PFSK-1 (cell line): ENCODE measurements around the gene PRKCE.

ENCODE experiments used
- FOXP2 ChIP-seq: optimal IDR thresholded peaks from 2 replicates; pipeline ENCODE3; 2011; ENCODE audit warnings: borderline replicate concordance, control low read depth, inconsistent platforms; ENCODE audit not compliant: insufficient read depth; ENCODE audit errors: extremely low read length, extremely low read depth
- POLR2AphosphoS5 ChIP-seq: IDR thresholded peaks from 2 replicates; pipeline ENCODE4 v1.6.1; 2012; ENCODE audit warnings: low read depth, mild to moderate bottlenecking, control low read depth, low read length, moderate library complexity
- SIN3A ChIP-seq: IDR thresholded peaks from 2 replicates; pipeline ENCODE4 v1.6.1; 2012; ENCODE audit warnings: mild to moderate bottlenecking, low read length, moderate library complexity, borderline replicate concordance; ENCODE audit not compliant: insufficient read depth
- TAF1 ChIP-seq: IDR thresholded peaks from 2 replicates; pipeline ENCODE4 v1.6.1; 2012; ENCODE audit warnings: low read length, control low read depth, borderline replicate concordance; ENCODE audit not compliant: insufficient read depth
- TF ChIP-seq, protein P1 (sequence below), 2 experiments: IDR thresholded peaks; 2 replicates each; pipeline versions ENCODE4 v1.6.1 to v1.8.0; 2011 to 2012; ENCODE audit warnings: low read depth in 2 of 2, low read length in 2 of 2, control low read depth in 1 of 2, inconsistent platforms in 1 of 2, mild to moderate bottlenecking in 1 of 2, moderate library complexity in 1 of 2; ENCODE audit not compliant: insufficient read depth in 1 of 2

Gene PRKCE

DNA sequence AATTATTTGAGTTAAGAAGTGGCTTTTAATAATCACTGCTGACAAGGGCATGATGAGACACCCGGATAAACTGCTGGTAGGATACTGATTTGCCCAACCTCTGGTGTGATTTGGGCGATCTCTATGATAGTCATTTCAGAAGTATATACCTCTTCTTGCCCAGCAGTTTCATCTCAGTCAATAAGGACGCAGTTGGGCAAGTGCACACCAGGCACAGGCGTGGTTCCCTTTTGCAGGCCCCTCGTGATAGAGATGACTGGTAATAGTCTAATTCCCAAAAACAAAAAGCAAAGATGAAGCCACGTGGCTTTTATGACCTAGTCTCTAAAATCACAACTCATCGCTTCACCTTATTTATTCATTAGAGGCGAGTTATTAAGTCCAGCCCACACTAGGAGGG is 246.4 kb downstream of the PRKCE start:
- TF ChIP-seq TAF1 (no peak), FOXP2 (no peak), POLR2AphosphoS5 (no peak), SIN3A (no peak)
- TF ChIP-seq, protein P1, sequence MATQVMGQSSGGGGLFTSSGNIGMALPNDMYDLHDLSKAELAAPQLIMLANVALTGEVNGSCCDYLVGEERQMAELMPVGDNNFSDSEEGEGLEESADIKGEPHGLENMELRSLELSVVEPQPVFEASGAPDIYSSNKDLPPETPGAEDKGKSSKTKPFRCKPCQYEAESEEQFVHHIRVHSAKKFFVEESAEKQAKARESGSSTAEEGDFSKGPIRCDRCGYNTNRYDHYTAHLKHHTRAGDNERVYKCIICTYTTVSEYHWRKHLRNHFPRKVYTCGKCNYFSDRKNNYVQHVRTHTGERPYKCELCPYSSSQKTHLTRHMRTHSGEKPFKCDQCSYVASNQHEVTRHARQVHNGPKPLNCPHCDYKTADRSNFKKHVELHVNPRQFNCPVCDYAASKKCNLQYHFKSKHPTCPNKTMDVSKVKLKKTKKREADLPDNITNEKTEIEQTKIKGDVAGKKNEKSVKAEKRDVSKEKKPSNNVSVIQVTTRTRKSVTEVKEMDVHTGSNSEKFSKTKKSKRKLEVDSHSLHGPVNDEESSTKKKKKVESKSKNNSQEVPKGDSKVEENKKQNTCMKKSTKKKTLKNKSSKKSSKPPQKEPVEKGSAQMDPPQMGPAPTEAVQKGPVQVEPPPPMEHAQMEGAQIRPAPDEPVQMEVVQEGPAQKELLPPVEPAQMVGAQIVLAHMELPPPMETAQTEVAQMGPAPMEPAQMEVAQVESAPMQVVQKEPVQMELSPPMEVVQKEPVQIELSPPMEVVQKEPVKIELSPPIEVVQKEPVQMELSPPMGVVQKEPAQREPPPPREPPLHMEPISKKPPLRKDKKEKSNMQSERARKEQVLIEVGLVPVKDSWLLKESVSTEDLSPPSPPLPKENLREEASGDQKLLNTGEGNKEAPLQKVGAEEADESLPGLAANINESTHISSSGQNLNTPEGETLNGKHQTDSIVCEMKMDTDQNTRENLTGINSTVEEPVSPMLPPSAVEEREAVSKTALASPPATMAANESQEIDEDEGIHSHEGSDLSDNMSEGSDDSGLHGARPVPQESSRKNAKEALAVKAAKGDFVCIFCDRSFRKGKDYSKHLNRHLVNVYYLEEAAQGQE (IDR thresholded peaks at IDR 0.05; ENCODE audit: insufficient read depth in 1 of 2, low read depth in 2 of 2, low read length in 2 of 2), result no peak

DNA sequence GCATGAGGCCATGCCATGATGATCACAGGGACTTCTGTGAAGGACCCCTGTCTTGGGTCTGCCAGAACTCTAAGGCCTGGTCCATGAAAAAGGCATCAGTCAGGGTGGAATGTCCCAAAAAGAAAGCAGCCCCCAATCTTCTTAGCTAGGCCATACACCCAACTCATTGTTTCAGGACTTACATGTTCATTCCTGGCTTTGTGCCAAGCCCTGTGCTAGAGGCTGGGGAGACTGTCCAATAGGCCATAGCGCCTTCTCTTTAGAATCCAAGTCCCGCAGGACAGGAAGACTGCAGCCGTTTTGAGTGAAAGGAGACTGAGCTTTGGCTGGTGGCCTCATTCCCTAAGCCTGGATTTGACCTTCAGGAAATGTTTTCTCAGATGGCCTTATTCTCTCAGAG is 247.3 kb downstream of the PRKCE start:
- no peak for TF ChIP-seq FOXP2
- TF ChIP-seq, protein P1 (IDR thresholded peaks at IDR 0.05; ENCODE audit: insufficient read depth in 1 of 2, low read depth in 2 of 2, low read length in 2 of 2), result no peak
- no peak for TF ChIP-seq POLR2AphosphoS5
- no peak for TF ChIP-seq TAF1
- no peak for TF ChIP-seq SIN3A

DNA sequence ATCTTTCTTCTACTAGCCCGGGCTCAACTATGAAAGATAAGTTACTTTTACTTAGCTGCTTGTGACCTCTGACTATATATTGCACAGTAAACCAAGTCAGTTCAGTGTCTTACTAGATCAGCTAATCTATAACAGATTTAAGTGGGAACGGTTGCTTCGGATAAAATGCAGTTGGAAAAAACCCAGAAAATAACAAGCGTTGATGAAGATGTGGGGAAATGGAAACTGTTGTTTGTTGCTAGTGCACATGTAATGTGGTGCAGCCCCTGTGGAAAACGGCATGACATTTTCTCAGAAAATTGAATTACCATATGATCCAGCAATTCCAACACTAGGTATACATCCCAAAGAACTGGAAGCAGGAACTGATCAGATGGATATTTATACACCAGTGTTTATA is 248.5 kb downstream of the PRKCE start:
- TF ChIP-seq POLR2AphosphoS5 (no peak), FOXP2 (no peak), SIN3A (no peak), TAF1 (no peak)
- TF ChIP-seq, protein P1 (IDR thresholded peaks at IDR 0.05; ENCODE audit: insufficient read depth in 1 of 2, low read depth in 2 of 2, low read length in 2 of 2), result no peak

DNA sequence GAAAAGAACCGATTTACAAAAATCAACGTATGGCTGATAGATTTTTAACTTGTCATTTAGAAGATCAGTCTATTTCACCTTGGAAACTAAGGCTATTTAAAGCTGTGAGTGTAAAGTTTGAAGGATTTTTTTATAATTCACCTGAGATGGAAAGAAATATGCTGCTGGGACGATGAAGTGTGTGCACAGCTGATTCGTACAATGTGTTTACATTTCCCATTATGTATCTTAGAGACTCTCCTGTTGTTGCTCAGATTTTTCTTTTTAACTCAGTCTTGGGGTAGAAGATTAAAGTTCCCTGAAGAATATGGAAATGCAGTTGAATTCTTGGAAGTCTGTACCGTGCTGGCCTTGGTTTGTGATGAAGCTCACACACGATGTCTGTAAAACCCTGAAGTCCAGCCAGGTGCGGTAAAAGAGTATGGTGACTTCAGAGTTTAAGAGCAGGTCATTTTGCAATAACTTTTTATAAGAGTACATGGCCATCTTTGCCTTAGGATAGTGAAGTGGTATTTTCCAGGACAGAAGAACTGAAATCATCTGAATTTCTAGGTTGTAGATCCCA is 250.1 kb downstream of the PRKCE start:
- TF ChIP-seq FOXP2 (no peak), SIN3A (no peak), TAF1 (no peak), POLR2AphosphoS5 (no peak)
- TF ChIP-seq, protein P1 (IDR thresholded peaks at IDR 0.05; ENCODE audit: insufficient read depth in 1 of 2, low read depth in 2 of 2, low read length in 2 of 2), result no peak
